Mesendoderm (in vitro differentiated cells): ENCODE measurements around the gene TMEM256.

Source experiments
- DNase-seq: peaks from one replicate; pipeline ENCODE4 v3.0.0; 2013
- H2AK5ac ChIP-seq: 2 replicates; pipeline ENCODE4 v1.6.1; 2013; ENCODE audit warnings: low read length, inconsistent platforms
- H2BK120ac ChIP-seq: 2 replicates; pipeline ENCODE4 v1.6.1; 2013; ENCODE audit warnings: low read depth, mild to moderate bottlenecking, low read length, moderate library complexity, mixed read lengths
- H2BK15ac ChIP-seq: replicated peaks from 2 replicates; pipeline ENCODE4 v1.6.1; 2013; ENCODE audit warnings: low read depth, mild to moderate bottlenecking, moderate library complexity
- H2BK5ac ChIP-seq: 2 replicates; pipeline ENCODE4 v1.6.1; 2013; ENCODE audit warnings: low read length, inconsistent platforms
- H3K18ac ChIP-seq: 2 replicates; pipeline ENCODE4 v1.6.1; 2013; ENCODE audit warnings: mild to moderate bottlenecking, low read length, mixed read lengths
- H3K23ac ChIP-seq: one replicate; pipeline ENCODE4 v1.6.1; 2013; ENCODE audit warnings: low read length
- H3K27ac ChIP-seq: 2 replicates; pipeline ENCODE4 v1.5.1; 2013; ENCODE audit warnings: low read depth, mild to moderate bottlenecking, inconsistent platforms, low read length, moderate library complexity
- H3K27me3 ChIP-seq: 2 replicates; pipeline ENCODE4 v1.6.1; 2013; ENCODE audit warnings: low read length, control low read depth, mild to moderate bottlenecking, inconsistent platforms; ENCODE audit not compliant: insufficient read depth, poor library complexity
- H3K36me3 ChIP-seq: 2 replicates; pipeline ENCODE4 v1.6.1; 2013; ENCODE audit warnings: low read length, inconsistent platforms; ENCODE audit not compliant: control insufficient read depth, insufficient read depth
- H3K4ac ChIP-seq: one replicate; pipeline ENCODE4 v1.6.1; 2013; ENCODE audit warnings: low read depth, mild to moderate bottlenecking, low read length, moderate library complexity
- H3K4me1 ChIP-seq: 2 replicates; pipeline ENCODE4 v1.6.1; 2013; ENCODE audit warnings: low read depth, low read length, inconsistent platforms; ENCODE audit not compliant: control insufficient read depth
- H3K4me2 ChIP-seq: 2 replicates; pipeline ENCODE4 v1.6.1; 2013; ENCODE audit warnings: low read length
- H3K4me3 ChIP-seq: 2 replicates; pipeline ENCODE4 v1.5.1; 2013; ENCODE audit warnings: mild to moderate bottlenecking, low read length
- H3K56ac ChIP-seq: one replicate; pipeline ENCODE4 v1.6.1; 2013; ENCODE audit warnings: low read length
- H3K79me1 ChIP-seq: 2 replicates; pipeline ENCODE4 v1.6.1; 2013; ENCODE audit warnings: low read length, inconsistent platforms
- H3K79me2 ChIP-seq: 2 replicates; pipeline ENCODE4 v1.6.1; 2013; ENCODE audit warnings: mild to moderate bottlenecking, low read length; ENCODE audit not compliant: control insufficient read depth, insufficient read depth
- H3K9ac ChIP-seq: 2 replicates; pipeline ENCODE4 v1.6.1; 2013; ENCODE audit warnings: low read length, inconsistent platforms
- H4K5ac ChIP-seq: one replicate; pipeline ENCODE4 v1.6.1; 2013; ENCODE audit warnings: low read length
- H4K8ac ChIP-seq: one replicate; pipeline ENCODE4 v1.6.1; 2013; ENCODE audit warnings: low read depth, mild to moderate bottlenecking, control low read depth, low read length, moderate library complexity
- WGBS: extraction: QIAGEN DNeasy Blood & Tissue Kit; methylation state at CpG from one replicate; pipeline ENCODE4 v1.1.7; 2013; ENCODE audit warnings: low lambda C conversion rate, missing lambda C conversion rate; ENCODE audit not compliant: insufficient coverage; ENCODE audit errors: extremely low coverage; 5-methylcytosine and 5-hydroxymethylcytosine counted together

The TMEM256 gene

DNA sequence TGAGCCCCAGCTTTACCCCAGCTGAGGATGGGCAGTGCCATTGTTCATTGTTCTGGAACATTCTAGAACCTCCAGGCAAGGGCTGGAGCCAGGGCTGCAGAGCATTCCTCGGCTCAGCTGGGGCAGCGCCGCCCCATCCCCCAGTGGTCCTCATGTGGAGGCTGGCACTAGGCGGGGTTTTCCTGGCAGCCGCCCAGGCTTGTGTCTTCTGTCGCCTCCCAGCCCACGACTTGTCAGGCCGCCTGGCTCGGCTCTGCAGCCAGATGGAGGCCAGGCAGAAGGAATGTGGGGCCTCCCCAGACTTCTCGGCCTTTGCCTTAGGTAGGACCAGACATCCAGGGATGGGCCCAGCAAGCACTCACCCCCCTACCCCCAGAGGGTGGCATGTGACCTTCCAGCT lies 48.8 kb downstream of the TMEM256 start, which contains the start of gene TMEM95:
TSS of gene TMEM95 (plus strand) at position 104 of the 400 bp plus-strand sequence. CDS start at position 153, 49 bp downstream.
- no peak within 1 kb of the TSS for H3K27ac ChIP-seq
- H3K4me2 ChIP-seq = no peak within 1 kb of the TSS
- H2AK5ac ChIP-seq = no peak within 1 kb of the TSS
- H2BK120ac ChIP-seq = no peak within 1 kb of the TSS
- H3K36me3 ChIP-seq = no peaks in the 10 kb centered on the region
- no peaks in the 10 kb centered on the region for H3K79me1 ChIP-seq
- H3K79me2 ChIP-seq = no peaks in the 10 kb centered on the region
- no peak within 1 kb of the TSS for H3K4ac ChIP-seq
- no peak within 1 kb of the TSS for H4K5ac ChIP-seq
- no peak within 1 kb of the TSS for H4K8ac ChIP-seq
- H3K4me3 ChIP-seq = no peak within 1 kb of the TSS
- no peaks in the 10 kb centered on the region for H3K4me1 ChIP-seq
- no peak within 1 kb of the TSS for H2BK15ac ChIP-seq
- H2BK5ac ChIP-seq = no peak within 1 kb of the TSS
- no CpG with 5 or more reads among the region's 10 CpGs for WGBS
- no peak within 1 kb of the TSS for H3K9ac ChIP-seq
- no peak within 1 kb of the TSS for H3K18ac ChIP-seq
- no peak for DNase-seq
- no peak within 1 kb of the TSS for H3K23ac ChIP-seq
- H3K27me3 ChIP-seq = no peaks in the 10 kb centered on the region
- H3K56ac ChIP-seq = no peak within 1 kb of the TSS

DNA sequence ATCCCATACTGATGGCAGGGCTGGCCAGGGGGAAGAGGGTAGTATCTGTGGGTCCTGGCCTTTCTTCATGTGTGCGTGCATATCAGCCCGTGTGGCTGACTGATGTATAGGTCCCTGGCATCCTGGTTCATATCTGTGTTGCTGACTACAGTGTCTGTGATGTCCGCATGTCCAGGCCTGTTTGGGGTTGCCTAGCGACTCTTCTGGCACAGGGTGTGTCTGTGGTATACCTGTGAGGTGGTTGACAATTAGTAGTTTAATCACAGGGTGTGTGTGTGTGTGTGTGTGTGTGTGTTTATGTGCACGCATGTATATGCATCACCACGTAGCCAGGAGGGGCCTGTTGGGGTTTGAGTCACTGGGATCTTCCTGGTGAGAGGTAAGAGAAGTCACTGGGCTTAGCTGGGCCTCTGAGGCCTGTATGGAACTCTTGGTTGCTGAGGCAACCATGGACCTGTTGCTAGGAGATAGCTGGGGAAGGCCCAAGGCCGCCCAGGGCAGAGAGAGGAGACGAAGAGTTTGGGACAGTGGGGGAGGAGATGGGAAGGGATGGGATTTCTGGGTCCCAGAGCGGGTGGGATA lies 49.5 kb downstream of the TMEM256 start:
- no peak overlapping the region for H3K4ac ChIP-seq
- H3K4me2 ChIP-seq = no peak overlapping the region
- H2BK120ac ChIP-seq = no peak overlapping the region
- no CpG with 5 or more reads among the region's 9 CpGs for WGBS
- H3K18ac ChIP-seq = no peak overlapping the region
- H3K23ac ChIP-seq = no peak overlapping the region
- no peak overlapping the region for H4K5ac ChIP-seq
- H3K4me1 ChIP-seq = peaks cover 5% of the 10 kb centered on the region
- no peaks in the 10 kb centered on the region for H3K27me3 ChIP-seq
- no peak overlapping the region for H2AK5ac ChIP-seq
- no peak overlapping the region for H4K8ac ChIP-seq
- no peak overlapping the region for H3K56ac ChIP-seq
- H3K79me2 ChIP-seq = no peaks in the 10 kb centered on the region
- no peaks in the 10 kb centered on the region for H3K36me3 ChIP-seq
- no peak overlapping the region for H3K27ac ChIP-seq
- no peak overlapping the region for H2BK5ac ChIP-seq
- peak; percentile 52 for DNase-seq
- no peak overlapping the region for H3K4me3 ChIP-seq
- no peaks in the 10 kb centered on the region for H3K79me1 ChIP-seq
- no peak overlapping the region for H2BK15ac ChIP-seq
- H3K9ac ChIP-seq = no peak overlapping the region
